ENCODE results near the gene MOB1A. TPM values are rescaled to one million over a fixed set of nuclear protein-coding genes. Genes with fewer than 3 reads are reported as not detected.

Gene MOB1A
- total and polyA plus RNA-seq, 2 of the 13 experiments (the other 11 are each of a cell fraction or from before 2014, with no cell fraction given): 48.2 to 139 TPM

DNA sequence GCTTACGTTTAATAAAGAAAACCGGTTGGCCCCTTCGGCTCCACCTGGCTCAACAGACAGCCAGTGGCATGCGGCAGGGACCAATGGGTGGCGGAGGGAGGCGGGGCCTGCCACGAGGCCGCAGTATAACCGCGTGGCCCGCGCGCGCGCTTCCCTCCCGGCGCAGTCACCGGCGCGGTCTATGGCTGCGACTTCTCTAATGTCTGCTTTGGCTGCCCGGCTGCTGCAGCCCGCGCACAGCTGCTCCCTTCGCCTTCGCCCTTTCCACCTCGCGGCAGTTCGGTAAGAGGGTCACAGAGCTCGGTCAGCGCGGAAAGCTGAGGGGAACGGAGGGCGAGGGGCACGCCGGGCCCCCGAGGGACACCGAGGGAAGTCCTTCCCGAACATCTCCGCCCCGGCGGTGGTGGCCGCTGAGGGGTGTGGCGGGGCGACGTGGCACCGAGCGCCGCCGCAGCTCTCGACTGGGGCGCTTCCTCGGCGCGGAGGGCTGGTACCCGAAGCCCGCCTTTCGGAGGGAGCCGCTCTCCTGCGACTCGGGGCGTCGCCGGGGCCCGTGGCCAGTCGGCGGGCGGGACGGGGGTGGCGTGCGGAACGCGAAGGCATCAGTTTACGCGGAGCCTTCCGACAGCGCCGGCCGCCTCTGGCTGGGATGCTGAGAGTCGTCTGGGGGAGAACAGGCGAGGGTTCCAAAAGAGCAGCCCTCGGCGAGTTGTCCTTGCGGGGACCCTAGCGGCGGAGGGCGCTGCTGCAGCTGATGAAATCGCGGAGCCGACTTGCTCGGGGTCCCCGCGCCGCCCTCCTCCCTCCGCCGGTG, 20.0 kb upstream of the MOB1A start, which contains the start of gene MTHFD2 (continued):
- TF ChIP-seq, protein P1, sequence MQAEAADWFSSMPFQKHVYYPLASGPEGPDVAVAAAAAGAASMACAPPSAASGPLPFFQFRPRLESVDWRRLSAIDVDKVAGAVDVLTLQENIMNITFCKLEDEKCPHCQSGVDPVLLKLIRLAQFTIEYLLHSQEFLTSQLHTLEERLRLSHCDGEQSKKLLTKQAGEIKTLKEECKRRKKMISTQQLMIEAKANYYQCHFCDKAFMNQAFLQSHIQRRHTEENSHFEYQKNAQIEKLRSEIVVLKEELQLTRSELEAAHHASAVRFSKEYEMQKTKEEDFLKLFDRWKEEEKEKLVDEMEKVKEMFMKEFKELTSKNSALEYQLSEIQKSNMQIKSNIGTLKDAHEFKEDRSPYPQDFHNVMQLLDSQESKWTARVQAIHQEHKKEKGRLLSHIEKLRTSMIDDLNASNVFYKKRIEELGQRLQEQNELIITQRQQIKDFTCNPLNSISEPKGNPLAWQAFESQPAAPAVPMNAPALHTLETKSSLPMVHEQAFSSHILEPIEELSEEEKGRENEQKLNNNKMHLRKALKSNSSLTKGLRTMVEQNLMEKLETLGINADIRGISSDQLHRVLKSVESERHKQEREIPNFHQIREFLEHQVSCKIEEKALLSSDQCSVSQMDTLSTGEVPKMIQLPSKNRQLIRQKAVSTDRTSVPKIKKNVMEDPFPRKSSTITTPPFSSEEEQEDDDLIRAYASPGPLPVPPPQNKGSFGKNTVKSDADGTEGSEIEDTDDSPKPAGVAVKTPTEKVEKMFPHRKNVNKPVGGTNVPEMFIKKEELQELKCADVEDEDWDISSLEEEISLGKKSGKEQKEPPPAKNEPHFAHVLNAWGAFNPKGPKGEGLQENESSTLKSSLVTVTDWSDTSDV (CRISPR knock-in tag; IDR thresholded peaks at IDR 0.05): peak; percentile 65; the same call in 1 of the 2 replicates
- 0 out of 2 replicates have a peak, but pooled peaks have one; percentile 59 for TF ChIP-seq KLF13 (CRISPR knock-in tag; IDR thresholded peaks at IDR 0.05)
- TF ChIP-seq, protein P2, sequence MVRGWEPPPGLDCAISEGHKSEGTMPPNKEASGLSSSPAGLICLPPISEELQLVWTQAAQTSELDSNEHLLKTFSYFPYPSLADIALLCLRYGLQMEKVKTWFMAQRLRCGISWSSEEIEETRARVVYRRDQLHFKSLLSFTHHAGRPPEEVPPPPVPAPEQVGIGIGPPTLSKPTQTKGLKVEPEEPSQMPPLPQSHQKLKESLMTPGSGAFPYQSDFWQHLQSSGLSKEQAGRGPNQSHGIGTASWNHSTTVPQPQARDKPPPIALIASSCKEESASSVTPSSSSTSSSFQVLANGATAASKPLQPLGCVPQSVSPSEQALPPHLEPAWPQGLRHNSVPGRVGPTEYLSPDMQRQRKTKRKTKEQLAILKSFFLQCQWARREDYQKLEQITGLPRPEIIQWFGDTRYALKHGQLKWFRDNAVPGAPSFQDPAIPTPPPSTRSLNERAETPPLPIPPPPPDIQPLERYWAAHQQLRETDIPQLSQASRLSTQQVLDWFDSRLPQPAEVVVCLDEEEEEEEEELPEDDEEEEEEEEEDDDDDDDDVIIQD (CRISPR knock-in tag; IDR thresholded peaks at IDR 0.05; ENCODE audit: low read depth): peak; percentile 90
- TF ChIP-seq ZNF619 (CRISPR knock-in tag; IDR thresholded peaks at IDR 0.05): peak; percentile 63; the same call in 1 of the 2 replicates
- peak; percentile 97 for TF ChIP-seq ZNF230 (CRISPR knock-in tag; IDR thresholded peaks at IDR 0.05)
- TF ChIP-seq SRY (CRISPR knock-in tag; IDR thresholded peaks at IDR 0.05): peak; percentile 82
- TF ChIP-seq, protein P3, sequence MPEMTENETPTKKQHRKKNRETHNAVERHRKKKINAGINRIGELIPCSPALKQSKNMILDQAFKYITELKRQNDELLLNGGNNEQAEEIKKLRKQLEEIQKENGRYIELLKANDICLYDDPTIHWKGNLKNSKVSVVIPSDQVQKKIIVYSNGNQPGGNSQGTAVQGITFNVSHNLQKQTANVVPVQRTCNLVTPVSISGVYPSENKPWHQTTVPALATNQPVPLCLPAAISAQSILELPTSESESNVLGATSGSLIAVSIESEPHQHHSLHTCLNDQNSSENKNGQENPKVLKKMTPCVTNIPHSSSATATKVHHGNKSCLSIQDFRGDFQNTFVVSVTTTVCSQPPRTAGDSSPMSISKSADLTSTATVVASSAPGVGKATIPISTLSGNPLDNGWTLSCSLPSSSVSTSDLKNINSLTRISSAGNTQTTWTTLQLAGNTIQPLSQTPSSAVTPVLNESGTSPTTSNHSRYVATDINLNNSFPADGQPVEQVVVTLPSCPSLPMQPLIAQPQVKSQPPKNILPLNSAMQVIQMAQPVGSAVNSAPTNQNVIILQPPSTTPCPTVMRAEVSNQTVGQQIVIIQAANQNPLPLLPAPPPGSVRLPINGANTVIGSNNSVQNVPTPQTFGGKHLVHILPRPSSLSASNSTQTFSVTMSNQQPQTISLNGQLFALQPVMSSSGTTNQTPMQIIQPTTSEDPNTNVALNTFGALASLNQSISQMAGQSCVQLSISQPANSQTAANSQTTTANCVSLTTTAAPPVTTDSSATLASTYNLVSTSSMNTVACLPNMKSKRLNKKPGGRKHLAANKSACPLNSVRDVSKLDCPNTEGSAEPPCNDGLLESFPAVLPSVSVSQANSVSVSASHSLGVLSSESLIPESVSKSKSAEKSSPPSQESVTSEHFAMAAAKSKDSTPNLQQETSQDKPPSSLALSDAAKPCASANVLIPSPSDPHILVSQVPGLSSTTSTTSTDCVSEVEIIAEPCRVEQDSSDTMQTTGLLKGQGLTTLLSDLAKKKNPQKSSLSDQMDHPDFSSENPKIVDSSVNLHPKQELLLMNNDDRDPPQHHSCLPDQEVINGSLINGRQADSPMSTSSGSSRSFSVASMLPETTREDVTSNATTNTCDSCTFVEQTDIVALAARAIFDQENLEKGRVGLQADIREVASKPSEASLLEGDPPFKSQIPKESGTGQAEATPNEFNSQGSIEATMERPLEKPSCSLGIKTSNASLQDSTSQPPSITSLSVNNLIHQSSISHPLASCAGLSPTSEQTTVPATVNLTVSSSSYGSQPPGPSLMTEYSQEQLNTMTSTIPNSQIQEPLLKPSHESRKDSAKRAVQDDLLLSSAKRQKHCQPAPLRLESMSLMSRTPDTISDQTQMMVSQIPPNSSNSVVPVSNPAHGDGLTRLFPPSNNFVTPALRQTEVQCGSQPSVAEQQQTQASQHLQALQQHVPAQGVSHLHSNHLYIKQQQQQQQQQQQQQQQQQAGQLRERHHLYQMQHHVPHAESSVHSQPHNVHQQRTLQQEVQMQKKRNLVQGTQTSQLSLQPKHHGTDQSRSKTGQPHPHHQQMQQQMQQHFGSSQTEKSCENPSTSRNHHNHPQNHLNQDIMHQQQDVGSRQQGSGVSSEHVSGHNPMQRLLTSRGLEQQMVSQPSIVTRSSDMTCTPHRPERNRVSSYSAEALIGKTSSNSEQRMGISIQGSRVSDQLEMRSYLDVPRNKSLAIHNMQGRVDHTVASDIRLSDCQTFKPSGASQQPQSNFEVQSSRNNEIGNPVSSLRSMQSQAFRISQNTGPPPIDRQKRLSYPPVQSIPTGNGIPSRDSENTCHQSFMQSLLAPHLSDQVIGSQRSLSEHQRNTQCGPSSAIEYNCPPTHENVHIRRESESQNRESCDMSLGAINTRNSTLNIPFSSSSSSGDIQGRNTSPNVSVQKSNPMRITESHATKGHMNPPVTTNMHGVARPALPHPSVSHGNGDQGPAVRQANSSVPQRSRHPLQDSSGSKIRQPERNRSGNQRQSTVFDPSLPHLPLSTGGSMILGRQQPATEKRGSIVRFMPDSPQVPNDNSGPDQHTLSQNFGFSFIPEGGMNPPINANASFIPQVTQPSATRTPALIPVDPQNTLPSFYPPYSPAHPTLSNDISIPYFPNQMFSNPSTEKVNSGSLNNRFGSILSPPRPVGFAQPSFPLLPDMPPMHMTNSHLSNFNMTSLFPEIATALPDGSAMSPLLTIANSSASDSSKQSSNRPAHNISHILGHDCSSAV (CRISPR knock-in tag; IDR thresholded peaks at IDR 0.05; ENCODE audit: borderline replicate concordance): no peak
- peak; percentile 85; the same call in 1 of the 2 replicates for TF ChIP-seq CENPT (CRISPR knock-in tag; IDR thresholded peaks at IDR 0.05; ENCODE audit: low read depth)
- peak; percentile 79 for TF ChIP-seq TEAD3 (CRISPR knock-in tag; optimal IDR thresholded peaks at IDR 0.05; ENCODE audit: borderline replicate concordance)
- TF ChIP-seq U2AF1 (optimal IDR thresholded peaks at IDR 0.05; ENCODE audit: low read depth, low read length): peak; percentile 78
- TF ChIP-seq, protein P4, sequence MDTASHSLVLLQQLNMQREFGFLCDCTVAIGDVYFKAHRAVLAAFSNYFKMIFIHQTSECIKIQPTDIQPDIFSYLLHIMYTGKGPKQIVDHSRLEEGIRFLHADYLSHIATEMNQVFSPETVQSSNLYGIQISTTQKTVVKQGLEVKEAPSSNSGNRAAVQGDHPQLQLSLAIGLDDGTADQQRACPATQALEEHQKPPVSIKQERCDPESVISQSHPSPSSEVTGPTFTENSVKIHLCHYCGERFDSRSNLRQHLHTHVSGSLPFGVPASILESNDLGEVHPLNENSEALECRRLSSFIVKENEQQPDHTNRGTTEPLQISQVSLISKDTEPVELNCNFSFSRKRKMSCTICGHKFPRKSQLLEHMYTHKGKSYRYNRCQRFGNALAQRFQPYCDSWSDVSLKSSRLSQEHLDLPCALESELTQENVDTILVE (CRISPR knock-in tag; IDR thresholded peaks at IDR 0.05): peak; percentile 74
- TF ChIP-seq NKX3-1 (CRISPR knock-in tag; IDR thresholded peaks at IDR 0.05): 0 out of 2 replicates have a peak, but pooled peaks have one; percentile 57
- TF ChIP-seq ZNF138 (CRISPR knock-in tag; IDR thresholded peaks at IDR 0.05; ENCODE audit: low read depth): peak; percentile 96
